Thymus (tissue), 14 donors: ENCODE results near the gene TOPBP1. TPM values are rescaled to one million over a fixed set of nuclear protein-coding genes. Genes with fewer than 3 reads are reported as not detected.

Experiments
- DNase-seq, 9 donors: peaks; one replicate each; pipeline ENCODE4 v3.0.0-alpha.2; 2013; ENCODE audit warnings: low spot score in 9 of 9, low read depth in 6 of 9, missing footprints in 1 of 9
- H3K27ac ChIP-seq, 2 donors: one replicate each; pipeline ENCODE4 v1.5.1; 2013; ENCODE audit warnings: control low read depth in 1 of 2, low read depth in 1 of 2, low read length in 1 of 2, mild to moderate bottlenecking in 1 of 2, moderate library complexity in 1 of 2
- H3K27me3 ChIP-seq, 2 donors: one replicate each; pipeline ENCODE4 v1.5.1; 2013; ENCODE audit warnings: low read length in 1 of 2; ENCODE audit not compliant: control insufficient read depth in 2 of 2, insufficient read depth in 1 of 2
- H3K36me3 ChIP-seq, 2 donors: one replicate each; pipeline ENCODE4 v1.5.1; 2013; ENCODE audit warnings: low read length in 1 of 2, mild to moderate bottlenecking in 1 of 2, moderate library complexity in 1 of 2; ENCODE audit not compliant: control insufficient read depth in 2 of 2, insufficient read depth in 2 of 2
- H3K4me1 ChIP-seq, 2 donors: one replicate each; pipeline ENCODE4 v1.5.1; 2013; ENCODE audit warnings: low read length in 2 of 2; ENCODE audit not compliant: control insufficient read depth in 2 of 2, insufficient read depth in 2 of 2
- H3K4me3 ChIP-seq, 2 donors: one replicate each; pipeline ENCODE4 v1.5.1; 2013; ENCODE audit warnings: low read length in 2 of 2, control low read depth in 1 of 2, mild to moderate bottlenecking in 1 of 2
- H3K9me3 ChIP-seq, 2 donors: one replicate each; pipeline ENCODE4 v1.5.1; 2013; ENCODE audit warnings: low read length in 1 of 2, mild to moderate bottlenecking in 1 of 2; ENCODE audit not compliant: control insufficient read depth in 2 of 2, insufficient read depth in 1 of 2
- WGBS: extraction: QIAGEN DNeasy Blood & Tissue Kit; methylation state at CpG from one replicate; pipeline ENCODE4 v1.1.7; 2013; 5-methylcytosine and 5-hydroxymethylcytosine counted together
- long read RNA-seq, 10 donors: transcript quantifications; one replicate each; lab custom pipeline, GENCODE V29; 2026
- polyA plus RNA-seq: library from polyadenylated mRNA; stranded (reverse); fragments of 200-250 nt; gene quantifications from one replicate; pipeline ENCODE4 v1.2.3, GENCODE V29; 2013
- total RNA-seq: library from RNA; stranded (reverse); fragments of 120-200 nt; gene quantifications from one replicate; pipeline ENCODE4 v1.2.4, GENCODE V29; 2013
- donor health status: healthy.

Gene TOPBP1
- total RNA-seq, result 74.4 TPM
- 18.0 TPM for polyA plus RNA-seq
- long read RNA-seq, donor 1, result 0 reads
- long read RNA-seq, donor 2, full-length matches to known transcripts, result 5 of 61 reads
- long read RNA-seq, donor 2, partial matches to known transcripts, result 56 of 61 reads
- long read RNA-seq, donor 2, other reads (novel, unspliced or antisense), result 0 of 61 reads
- long read RNA-seq, donor 3, full-length matches to known transcripts, result 3 of 25 reads
- long read RNA-seq, donor 3, partial matches to known transcripts, result 22 of 25 reads
- long read RNA-seq, donor 3, other reads (novel, unspliced or antisense), result 0 of 25 reads
- long read RNA-seq, donor 4, full-length matches to known transcripts, result 1 of 1 reads
- long read RNA-seq, donor 4, partial matches to known transcripts, result 0 of 1 reads
- long read RNA-seq, donor 4, other reads (novel, unspliced or antisense), result 0 of 1 reads
- long read RNA-seq, donor 5, full-length matches to known transcripts, result 4 of 40 reads
- long read RNA-seq, donor 5, partial matches to known transcripts, result 36 of 40 reads
- long read RNA-seq, donor 5, other reads (novel, unspliced or antisense), result 0 of 40 reads
- long read RNA-seq, donor 6, full-length matches to known transcripts, result 1 of 19 reads
- long read RNA-seq, donor 6, partial matches to known transcripts, result 18 of 19 reads
- long read RNA-seq, donor 6, other reads (novel, unspliced or antisense), result 0 of 19 reads
- long read RNA-seq, donor 7, full-length matches to known transcripts, result 2 of 2 reads
- long read RNA-seq, donor 7, partial matches to known transcripts, result 0 of 2 reads
- long read RNA-seq, donor 7, other reads (novel, unspliced or antisense), result 0 of 2 reads
- long read RNA-seq, donor 8, partial matches to known transcripts, result 0 of 1 reads
- long read RNA-seq, donor 8, other reads (novel, unspliced or antisense), result 0 of 1 reads
- long read RNA-seq, donor 9, full-length matches to known transcripts, result 2 of 7 reads
- long read RNA-seq, donor 9, partial matches to known transcripts, result 5 of 7 reads
- long read RNA-seq, donor 9, other reads (novel, unspliced or antisense), result 0 of 7 reads
- long read RNA-seq, donor 10, full-length matches to known transcripts, result 1 of 17 reads
- long read RNA-seq, donor 10, partial matches to known transcripts, result 16 of 17 reads
- long read RNA-seq, donor 10, other reads (novel, unspliced or antisense), result 0 of 17 reads

GRCh38 chr3:133661454-133662277, at the start of gene TOPBP1:
TSS of gene TOPBP1 (minus strand) at chr3:133661941. CDS start at chr3:133661127, 814 bp downstream.
- under 1% methylated on average over 58 of the region's 58 CpGs for WGBS
- Histone ChIP-seq H3K27me3 (no peaks in the 10 kb centered on the region), H3K27ac (peak within 1 kb of the TSS; percentile 85 to 89), H3K36me3 (peaks cover 9 to 19% of the 10 kb centered on the region in 2 donors), H3K4me1 (peaks cover 11 to 20% of the 10 kb centered on the region in 2 donors), H3K9me3 (no peaks in the 10 kb centered on the region), H3K4me3 (peak within 1 kb of the TSS; percentile 98 to 100)
- peak; percentile 74 to 93 (median 85) for DNase-seq

- H3K9me3 ChIP-seq, result no peaks in the 10 kb centered on the region
- WGBS, result 87% methylated on average over 4 of the region's 4 CpGs
- H3K27me3 ChIP-seq, result peaks cover 0 to under 1% of the 10 kb centered on the region in 2 donors
- H3K4me1 ChIP-seq, result no peaks in the 10 kb centered on the region
- H3K27ac ChIP-seq, result no peak overlapping the region
- no peaks in the 10 kb centered on the region for H3K36me3 ChIP-seq
- DNase-seq, result no peak
- H3K4me3 ChIP-seq, result no peak overlapping the region
Observed at GRCh38 chr3:133711013-133711412, 49.3 kb upstream of the TOPBP1 start.

- peaks cover 0 to 2% of the 10 kb centered on the region in 2 donors for H3K27me3 ChIP-seq
- WGBS, result 93% methylated on average over 3 of the region's 3 CpGs
- H3K4me3 ChIP-seq, result no peak overlapping the region
- H3K27ac ChIP-seq, result no peak overlapping the region
- H3K9me3 ChIP-seq, result no peaks in the 10 kb centered on the region
- no peaks in the 10 kb centered on the region for H3K36me3 ChIP-seq
- H3K4me1 ChIP-seq, result no peaks in the 10 kb centered on the region
- DNase-seq, result no peak
Observed at GRCh38 chr3:133709139-133709750, 47.5 kb upstream of the TOPBP1 start.

GRCh38 chr3:133706033-133706432, 44.3 kb upstream of the TOPBP1 start:
- no peaks in the 10 kb centered on the region for H3K36me3 ChIP-seq
- H3K4me1 ChIP-seq, result no peaks in the 10 kb centered on the region
- DNase-seq, result no peak
- H3K4me3 ChIP-seq, result no peak overlapping the region
- H3K27me3 ChIP-seq, result peaks cover 0 to 2% of the 10 kb centered on the region in 2 donors
- no peak overlapping the region for H3K27ac ChIP-seq
- H3K9me3 ChIP-seq, result no peaks in the 10 kb centered on the region
- WGBS, result 87% methylated on average over 4 of the region's 4 CpGs

GRCh38 chr3:133703915-133704314, 42.2 kb upstream of the TOPBP1 start:
- no peak for DNase-seq
- Histone ChIP-seq H3K4me1 (no peaks in the 10 kb centered on the region), H3K9me3 (no peaks in the 10 kb centered on the region), H3K27me3 (peaks cover 0 to 2% of the 10 kb centered on the region in 2 donors), H3K27ac (no peak overlapping the region), H3K36me3 (no peaks in the 10 kb centered on the region), H3K4me3 (no peak overlapping the region)
- WGBS, result 82% methylated on average over 1 of the region's 1 CpG

GRCh38 chr3:133701435-133702358, 40.0 kb upstream of the TOPBP1 start:
- 94% methylated on average over 7 of the region's 7 CpGs for WGBS

GRCh38 chr3:133700351-133700750, 38.6 kb upstream of the TOPBP1 start:
- 90% methylated on average over 6 of the region's 6 CpGs for WGBS
- no peak overlapping the region for H3K4me3 ChIP-seq
- no peaks in the 10 kb centered on the region for H3K4me1 ChIP-seq
- H3K27me3 ChIP-seq, result no peaks in the 10 kb centered on the region
- no peak for DNase-seq
- H3K9me3 ChIP-seq, result no peaks in the 10 kb centered on the region
- H3K36me3 ChIP-seq, result no peaks in the 10 kb centered on the region
- H3K27ac ChIP-seq, result no peak overlapping the region

More at GRCh38 chr3:133701435-133702358, 40.0 kb upstream of the TOPBP1 start:
- Histone ChIP-seq H3K4me3 (no peak overlapping the region), H3K27me3 (peaks cover 0 to 2% of the 10 kb centered on the region in 2 donors), H3K27ac (no peak overlapping the region), H3K36me3 (no peaks in the 10 kb centered on the region), H3K4me1 (no peaks in the 10 kb centered on the region), H3K9me3 (no peaks in the 10 kb centered on the region)
- DNase-seq, result no peak
